Left ventricle myocardium inferior (tissue), 1 donor: ENCODE results near the gene GLTPD2. TPM values are rescaled to one million over a fixed set of nuclear protein-coding genes. Genes with fewer than 3 reads are reported as not detected.

Experiments used
- DNase-seq: peaks from one replicate; pipeline ENCODE4 v3.0.0-alpha.2; 2020
- H3K27ac ChIP-seq: fragments of 200-600 bp; replicated peaks from 2 replicates; pipeline ENCODE4 v1.8.0; 2021
- H3K27me3 ChIP-seq: fragments of 200-600 bp; 2 replicates; pipeline ENCODE4 v1.8.0; 2021; ENCODE audit warnings: low read depth
- H3K36me3 ChIP-seq: fragments of 200-600 bp; 2 replicates; pipeline ENCODE4 v1.8.0; 2021
- H3K4me1 ChIP-seq: fragments of 200-600 bp; 2 replicates; pipeline ENCODE4 v1.8.0; 2021
- H3K4me3 ChIP-seq: fragments of 200-600 bp; 2 replicates; pipeline ENCODE4 v1.8.0; 2021; ENCODE audit warnings: mild to moderate bottlenecking, moderate library complexity
- H3K9me3 ChIP-seq: fragments of 200-600 bp; replicated peaks from 2 replicates; pipeline ENCODE4 v1.8.0; 2021
- CTCF ChIP-seq: fragments of 200-600 bp; IDR thresholded peaks from 2 replicates; pipeline ENCODE4 v1.8.0; 2021; ENCODE audit warnings: antibody characterized with exemption, mild to moderate bottlenecking, borderline replicate concordance
- intact Hi-C: fragments of 100-400 bp; cut with micrococcal nuclease; formaldehyde crosslinking; loops from one replicate; pipeline ENCODE4 v1.11.0; 2022
- total RNA-seq: library from RNA; stranded (reverse); fragmentation: NEBNext Ultra II Directional; extraction: Animal tissue kit (Norgen Biotek cat#: 25700); gene quantifications from one replicate; pipeline ENCODE4 v1.2.1, GENCODE V29; 2021
- donor health status: DM: no; HTN: yes; CAD: no; lungs with severe emphysema.

The GLTPD2 gene
- total RNA-seq, 1 donor from 2014 or later, result not detected

- no peak overlapping the region for H3K4me3 ChIP-seq
- H3K4me1 ChIP-seq, result peaks cover 21% of the 10 kb centered on the region
- no peaks in the 10 kb centered on the region for H3K9me3 ChIP-seq
- no peaks in the 10 kb centered on the region for H3K36me3 ChIP-seq
- H3K27me3 ChIP-seq, result peaks cover 68% of the 10 kb centered on the region
- no peak for TF ChIP-seq CTCF
- DNase-seq, result no peak
- intact Hi-C loops, result no loop called here
- peak overlapping the region; percentile 30 for H3K27ac ChIP-seq
Observed at GRCh38 chr17:4747847-4748246, 40.9 kb upstream of the GLTPD2 start.

- Histone ChIP-seq H3K4me3 (no peak overlapping the region), H3K4me1 (peaks cover 21% of the 10 kb centered on the region), H3K36me3 (no peaks in the 10 kb centered on the region), H3K9me3 (no peaks in the 10 kb centered on the region), H3K27me3 (peaks cover 70% of the 10 kb centered on the region), H3K27ac (no peak overlapping the region)
- no peak for DNase-seq
- TF ChIP-seq CTCF, result no peak
- intact Hi-C loops, result no loop called here
Observed at GRCh38 chr17:4748686-4749085, 40.1 kb upstream of the GLTPD2 start.

- Histone ChIP-seq H3K4me3 (no peak overlapping the region), H3K9me3 (no peaks in the 10 kb centered on the region), H3K36me3 (no peaks in the 10 kb centered on the region), H3K27ac (no peak overlapping the region), H3K4me1 (peaks cover 12% of the 10 kb centered on the region), H3K27me3 (peaks cover 69% of the 10 kb centered on the region)
- DNase-seq, result no peak
- TF ChIP-seq CTCF, result no peak
- intact Hi-C loops, result no loop called here
Observed at GRCh38 chr17:4750606-4751005, 38.2 kb upstream of the GLTPD2 start.

GRCh38 chr17:4751932-4752331 is 36.8 kb upstream of the GLTPD2 start:
- intact Hi-C loops, result no loop called here
- TF ChIP-seq CTCF, result no peak
- Histone ChIP-seq H3K36me3 (no peaks in the 10 kb centered on the region), H3K4me3 (no peak overlapping the region), H3K9me3 (no peaks in the 10 kb centered on the region), H3K4me1 (peaks cover 11% of the 10 kb centered on the region), H3K27ac (no peak overlapping the region), H3K27me3 (peaks cover 62% of the 10 kb centered on the region)
- no peak for DNase-seq

- peaks cover 70% of the 10 kb centered on the region for H3K27me3 ChIP-seq
- no peaks in the 10 kb centered on the region for H3K9me3 ChIP-seq
- H3K36me3 ChIP-seq, result no peaks in the 10 kb centered on the region
- intact Hi-C loops, result no loop called here
- DNase-seq, result no peak
- no peak for TF ChIP-seq CTCF
- H3K4me1 ChIP-seq, result peaks cover 2% of the 10 kb centered on the region
- H3K27ac ChIP-seq, result no peak overlapping the region
- no peak overlapping the region for H3K4me3 ChIP-seq
Observed at GRCh38 chr17:4753392-4753791, 35.4 kb upstream of the GLTPD2 start.

- Histone ChIP-seq H3K27ac (no peak overlapping the region), H3K9me3 (no peaks in the 10 kb centered on the region), H3K27me3 (peaks cover 50% of the 10 kb centered on the region), H3K4me3 (no peak overlapping the region), H3K4me1 (no peaks in the 10 kb centered on the region), H3K36me3 (no peaks in the 10 kb centered on the region)
- no peak for TF ChIP-seq CTCF
- no peak for DNase-seq
- intact Hi-C loops, result no loop called here
Observed at GRCh38 chr17:4759776-4760236, 29.0 kb upstream of the GLTPD2 start.
